ENCODE results near the gene FKBP10. TPM values are rescaled to one million over a fixed set of nuclear protein-coding genes. Genes with fewer than 3 reads are reported as not detected.
"Not testable (repeated sequence)": the region's sequence is repeated elsewhere in the genome, so short reads cannot be mapped to it uniquely, and the experiment has no call there.

The FKBP10 gene
- polyA plus RNA-seq, 1 donor from 2014 or later = not detected

DNA sequence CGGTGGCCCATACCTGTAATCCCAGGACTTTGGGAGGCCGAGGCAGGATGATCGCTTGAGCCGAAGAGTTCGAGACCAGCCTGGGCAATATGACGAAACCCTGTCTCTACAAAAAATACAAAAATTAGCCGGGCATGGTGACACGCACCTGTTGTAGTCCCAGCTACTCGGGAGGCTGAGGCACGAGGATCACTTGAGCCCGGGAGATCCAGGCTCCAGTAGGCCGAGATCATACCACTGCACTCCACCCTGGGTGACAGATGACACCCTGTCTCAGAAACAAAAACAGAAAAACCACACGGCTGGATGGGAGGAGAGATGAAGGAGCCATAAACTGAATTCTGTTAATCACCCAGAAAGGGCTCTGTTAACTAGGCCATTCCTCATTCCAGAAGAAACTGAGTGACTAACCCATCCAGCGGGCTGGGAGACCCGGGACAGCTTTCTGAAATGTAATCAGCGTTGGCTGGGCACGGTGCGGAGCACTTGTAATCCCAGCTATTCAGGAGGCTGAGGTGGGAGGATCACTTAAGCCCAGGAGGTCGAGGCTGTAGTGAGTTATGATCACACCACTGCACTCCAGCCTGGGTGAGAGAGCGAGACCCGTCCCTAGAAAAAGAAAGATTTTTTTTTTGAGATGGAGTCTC is 23.9 kb downstream of the FKBP10 start:
- H3K27ac Mint-ChIP-seq = peak overlapping the region in 1 of 3 donors; percentile 32
- no peaks in the 10 kb centered on the region for H3K27me3 Mint-ChIP-seq
- peaks cover 5 to 13% (median 12%) of the 10 kb centered on the region in 3 donors for H3K4me1 Mint-ChIP-seq

GRCh38 chr17:41837761-41838538 is 25.1 kb downstream of the FKBP10 start, which contains the start of gene KLHL10:
KLHL10 (plus strand) TSS chr17:41837825; CDS start chr17:41837933, 108 bp downstream.
- H3K36me3 Mint-ChIP-seq = peaks cover under 1% of the 10 kb centered on the region
- H3K4me3 Mint-ChIP-seq = peak within 1 kb of the TSS; percentile 80 to 95 (median 89)
- no peaks in the 10 kb centered on the region for H3K9me3 Mint-ChIP-seq
- peak within 1 kb of the TSS; percentile 32 to 47 (median 39) for H3K27ac Mint-ChIP-seq
- H3K4me1 Mint-ChIP-seq = peaks cover 5 to 13% (median 12%) of the 10 kb centered on the region in 3 donors
- no peaks in the 10 kb centered on the region for H3K27me3 Mint-ChIP-seq

More for the DNA sequence above, 23.9 kb downstream of the FKBP10 start:
- Mint-ChIP-seq H3K4me3 (peak overlapping the region; percentile 80 to 95 (median 89)), H3K9me3 (no peaks in the 10 kb centered on the region), H3K36me3 (peaks cover 3% of the 10 kb centered on the region)

- H3K36me3 Mint-ChIP-seq, H3K9me3 Mint-ChIP-seq, H3K27ac Mint-ChIP-seq, H3K27me3 Mint-ChIP-seq, H3K4me3 Mint-ChIP-seq: not testable (repeated sequence)
- H3K4me1 Mint-ChIP-seq = peaks cover 5 to 13% (median 11%) of the 10 kb centered on the region in 3 donors
Observed at GRCh38 chr17:41839448-41839847, 26.6 kb downstream of the FKBP10 start.

DNA sequence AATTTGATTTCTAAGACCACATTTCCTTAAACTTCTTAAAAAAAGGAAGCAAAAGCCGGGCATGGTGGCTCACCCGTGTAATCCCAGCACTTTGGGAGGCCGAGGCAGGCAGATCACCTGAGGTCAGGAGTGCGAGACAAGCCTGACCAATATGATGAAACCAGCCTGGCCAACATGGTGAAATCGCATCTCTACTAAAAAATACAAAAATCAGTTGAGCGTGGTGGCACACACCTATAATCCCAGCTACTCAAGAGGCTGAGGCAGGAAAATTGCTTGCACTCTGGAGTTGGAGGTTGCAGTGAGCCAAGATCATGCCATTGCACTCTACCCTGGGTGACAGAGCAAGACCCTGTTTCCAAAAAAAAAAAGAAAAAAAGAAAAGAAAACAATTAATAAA is 28.0 kb downstream of the FKBP10 start:
- H3K27me3 Mint-ChIP-seq, H3K4me3 Mint-ChIP-seq, H3K9me3 Mint-ChIP-seq, H3K36me3 Mint-ChIP-seq, H3K4me1 Mint-ChIP-seq, H3K27ac Mint-ChIP-seq: not testable (repeated sequence)

DNA sequence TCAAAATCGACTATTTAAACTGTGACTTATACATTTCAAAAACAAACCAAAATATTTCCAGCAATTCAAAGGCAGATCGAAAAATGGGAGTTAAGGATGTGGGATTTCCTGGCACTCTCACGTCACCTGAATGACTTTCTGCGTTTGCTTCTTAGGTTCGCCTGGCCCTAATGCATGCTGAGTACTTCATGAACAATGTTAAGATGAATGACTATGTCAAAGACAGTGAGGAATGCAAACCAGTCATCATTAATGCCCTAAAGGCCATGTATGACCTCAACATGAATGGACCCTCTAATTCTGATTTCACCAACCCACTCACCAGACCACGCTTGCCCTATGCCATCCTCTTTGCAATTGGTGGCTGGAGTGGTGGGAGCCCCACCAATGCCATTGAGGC is 32.2 kb downstream of the FKBP10 start:
- Mint-ChIP-seq H3K27me3 (no peaks in the 10 kb centered on the region), H3K36me3 (no peaks in the 10 kb centered on the region), H3K4me3 (no peak overlapping the region), H3K4me1 (peaks cover 10 to 14% (median 13%) of the 10 kb centered on the region in 3 donors), H3K9me3 (no peaks in the 10 kb centered on the region), H3K27ac (no peak overlapping the region)

GRCh38 chr17:41848788-41849187 is 36.0 kb downstream of the FKBP10 start:
- no peaks in the 10 kb centered on the region for H3K9me3 Mint-ChIP-seq
- H3K4me1 Mint-ChIP-seq = peaks cover 18 to 33% (median 27%) of the 10 kb centered on the region in 3 donors
- peaks cover 4% of the 10 kb centered on the region for H3K36me3 Mint-ChIP-seq
- H3K4me3 Mint-ChIP-seq = no peak overlapping the region
- H3K27me3 Mint-ChIP-seq = no peaks in the 10 kb centered on the region
- no peak overlapping the region for H3K27ac Mint-ChIP-seq

- peak overlapping the region in 1 of 4 donors; percentile 29 for H3K4me3 Mint-ChIP-seq
- H3K36me3 Mint-ChIP-seq = peaks cover 4% of the 10 kb centered on the region
- peaks cover 18 to 33% (median 27%) of the 10 kb centered on the region in 3 donors for H3K4me1 Mint-ChIP-seq
- H3K9me3 Mint-ChIP-seq = no peaks in the 10 kb centered on the region
- H3K27me3 Mint-ChIP-seq = no peaks in the 10 kb centered on the region
- no peak overlapping the region for H3K27ac Mint-ChIP-seq
Observed at GRCh38 chr17:41849251-41849990, 36.6 kb downstream of the FKBP10 start.

- not testable (repeated sequence) for H3K27me3 Mint-ChIP-seq, H3K9me3 Mint-ChIP-seq
- peaks cover 12% of the 10 kb centered on the region for H3K36me3 Mint-ChIP-seq
- peaks cover 18 to 33% (median 27%) of the 10 kb centered on the region in 3 donors for H3K4me1 Mint-ChIP-seq
- peak overlapping the region in 1 of 3 donors; percentile 33 for H3K27ac Mint-ChIP-seq
- H3K4me3 Mint-ChIP-seq = peak overlapping the region in 2 of 4 donors; percentile 41 to 82
Observed at GRCh38 chr17:41851382-41851781, 38.6 kb downstream of the FKBP10 start.

- Mint-ChIP-seq H3K27ac (peak overlapping the region in 1 of 3 donors; percentile 37), H3K4me3 (peak overlapping the region in 2 of 4 donors; percentile 9 to 76), H3K27me3 (no peaks in the 10 kb centered on the region), H3K4me1 (peaks cover 10 to 19% (median 18%) of the 10 kb centered on the region in 3 donors), H3K9me3 (no peaks in the 10 kb centered on the region), H3K36me3 (peaks cover 6% of the 10 kb centered on the region)
Observed at GRCh38 chr17:41860254-41860931, 47.6 kb downstream of the FKBP10 start.

DNA sequence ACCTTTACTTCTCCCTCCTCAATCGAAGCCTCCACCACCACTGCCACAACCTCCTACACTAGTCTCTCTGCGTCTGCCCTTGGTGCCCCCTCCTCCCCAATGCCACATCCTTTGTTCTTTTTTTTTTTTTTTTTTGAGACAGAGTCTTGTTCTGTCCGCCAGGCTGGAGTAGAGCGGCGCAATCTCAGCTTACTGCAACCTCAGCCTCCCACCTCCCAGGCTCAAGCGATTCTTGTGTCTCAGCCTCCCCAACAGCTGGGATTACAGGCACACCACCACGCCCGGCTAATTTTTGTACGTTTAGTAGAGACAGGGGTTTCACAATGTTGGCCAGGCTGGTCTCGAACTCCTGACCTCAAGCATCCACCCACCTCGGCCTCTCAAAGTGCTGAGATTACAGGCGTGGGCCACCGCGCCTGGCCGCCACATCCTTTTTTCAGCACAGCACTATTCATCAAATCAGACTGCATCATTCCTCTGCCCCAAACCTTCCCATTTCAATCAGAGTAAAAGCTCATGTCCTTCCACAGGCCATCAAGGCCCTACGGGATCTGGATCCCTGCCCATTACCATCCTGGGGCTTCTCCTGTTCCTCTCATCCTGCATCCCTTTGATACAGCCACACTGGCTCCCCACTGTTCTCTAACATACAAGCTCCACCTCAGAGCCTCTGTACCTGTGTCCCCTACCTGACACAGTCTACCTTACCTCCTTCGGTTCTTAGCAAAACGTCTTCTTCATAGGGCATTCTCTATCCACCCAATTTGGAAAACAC is 50.5 kb downstream of the FKBP10 start:
- Mint-ChIP-seq H3K4me3 (no peak overlapping the region), H3K9me3 (no peaks in the 10 kb centered on the region), H3K4me1 (peaks cover 10 to 20% (median 20%) of the 10 kb centered on the region in 3 donors), H3K36me3 (peaks cover 1% of the 10 kb centered on the region), H3K27me3 (no peaks in the 10 kb centered on the region), H3K27ac (no peak overlapping the region)

GRCh38 chr17:41864498-41864835 is 51.7 kb downstream of the FKBP10 start:
- H3K27ac Mint-ChIP-seq = no peak overlapping the region
- H3K4me3 Mint-ChIP-seq = no peak overlapping the region
- no peaks in the 10 kb centered on the region for H3K27me3 Mint-ChIP-seq
- no peaks in the 10 kb centered on the region for H3K9me3 Mint-ChIP-seq
- H3K36me3 Mint-ChIP-seq = peaks cover 1% of the 10 kb centered on the region
- peaks cover 10 to 21% (median 18%) of the 10 kb centered on the region in 3 donors for H3K4me1 Mint-ChIP-seq

GRCh38 chr17:41864836-41865595 is 52.2 kb downstream of the FKBP10 start, which contains the start of gene KLHL11:
KLHL11 (minus strand) TSS chr17:41865423; CDS start chr17:41865370, 53 bp downstream.
- Mint-ChIP-seq H3K4me3 (no peak within 1 kb of the TSS), H3K9me3 (no peaks in the 10 kb centered on the region), H3K4me1 (peaks cover 6 to 16% (median 15%) of the 10 kb centered on the region in 3 donors), H3K27ac (no peak within 1 kb of the TSS), H3K36me3 (peaks cover 1% of the 10 kb centered on the region), H3K27me3 (no peaks in the 10 kb centered on the region)

GRCh38 chr17:41865596-41865893 is 52.7 kb downstream of the FKBP10 start:
- Mint-ChIP-seq H3K4me3 (no peak overlapping the region), H3K36me3 (peaks cover 1% of the 10 kb centered on the region), H3K4me1 (peaks cover 5 to 14% (median 12%) of the 10 kb centered on the region in 3 donors), H3K27me3 (no peaks in the 10 kb centered on the region), H3K27ac (no peak overlapping the region), H3K9me3 (no peaks in the 10 kb centered on the region)
